ENCODE data around the gene DKK3.

The DKK3 gene

GRCh38 chr11:11946180-11946579 is 62.2 kb downstream of the DKK3 start:
- DNase-seq (ENCODE audit: low read depth, low spot score) = no peak

GRCh38 chr11:11944444-11944843 is 64.0 kb downstream of the DKK3 start:
- no peak for DNase-seq (ENCODE audit: low read depth, low spot score)

- DNase-seq (ENCODE audit: low read depth, low spot score) = no peak
Observed at GRCh38 chr11:11942668-11943067, 65.8 kb downstream of the DKK3 start.

GRCh38 chr11:11940551-11940950 is 67.9 kb downstream of the DKK3 start:
- no peak for DNase-seq (ENCODE audit: low read depth, low spot score)

- DNase-seq (ENCODE audit: low read depth, low spot score) = no peak
Observed at GRCh38 chr11:11937957-11938356, 70.5 kb downstream of the DKK3 start.

- DNase-seq (ENCODE audit: low read depth, low spot score) = no peak
Observed at GRCh38 chr11:11937433-11937832, 71.0 kb downstream of the DKK3 start.

- DNase-seq (ENCODE audit: low read depth, low spot score) = no peak
Observed at GRCh38 chr11:11935536-11935935, 72.9 kb downstream of the DKK3 start.

GRCh38 chr11:11931461-11932055 is 76.9 kb downstream of the DKK3 start:
- DNase-seq (ENCODE audit: low read depth, low spot score) = peak; percentile 35

GRCh38 chr11:11929920-11930319 is 78.5 kb downstream of the DKK3 start:
- no peak for DNase-seq (ENCODE audit: low read depth, low spot score)

- no peak for DNase-seq (ENCODE audit: low read depth, low spot score)
Observed at GRCh38 chr11:11923828-11924227, 84.6 kb downstream of the DKK3 start.

- peak; percentile 23 for DNase-seq (ENCODE audit: low read depth, low spot score)
Observed at GRCh38 chr11:11916981-11917399, 91.4 kb downstream of the DKK3 start.

GRCh38 chr11:11915625-11916024 is 92.8 kb downstream of the DKK3 start:
- no peak for DNase-seq (ENCODE audit: low read depth, low spot score)

- no peak for DNase-seq (ENCODE audit: low read depth, low spot score)
Observed at GRCh38 chr11:11913395-11913794, 95.0 kb downstream of the DKK3 start.

All from smooth muscle cell of the brain vasculature (primary cell).